WERI-Rb-1 (cell line): Measurements from ENCODE around the gene IRX5.

Experiments
- DNase-seq: peaks from one replicate; pipeline ENCODE4 v3.0.0-alpha.2; 2020
- H3K27ac ChIP-seq: fragments of 250-450 bp; sonication (Bioruptor Pico); 2 replicates; pipeline ENCODE4 v1.5.1; 2020; ENCODE audit warnings: mild to moderate bottlenecking, moderate library complexity
- H3K27me3 ChIP-seq: fragments of 250-450 bp; sonication (Bioruptor Pico); 2 replicates; pipeline ENCODE4 v1.5.1; 2021; ENCODE audit warnings: mild to moderate bottlenecking, low read depth, moderate library complexity; ENCODE audit not compliant: insufficient read depth, severe bottlenecking
- H3K36me3 ChIP-seq: fragments of 250-450 bp; sonication (Bioruptor Pico); 2 replicates; pipeline ENCODE4 v1.5.1; 2020; ENCODE audit warnings: mild to moderate bottlenecking, moderate library complexity
- H3K4me3 ChIP-seq: 2 replicates; pipeline ENCODE4 v1.5.1; 2011; ENCODE audit warnings: low read depth, mild to moderate bottlenecking, control low read depth, low read length
- H3K9me3 ChIP-seq: fragments of 250-450 bp; sonication (Bioruptor Pico); 2 replicates; pipeline ENCODE4 v1.5.1; 2021; ENCODE audit warnings: mild to moderate bottlenecking, moderate library complexity; ENCODE audit not compliant: severe bottlenecking
- CTCF ChIP-seq: IDR thresholded peaks from 2 replicates; pipeline ENCODE4 v1.5.1; 2011; ENCODE audit warnings: low read depth, mild to moderate bottlenecking, control low read depth, inconsistent platforms, low read length

The IRX5 gene

GRCh38 chr16:54970016-54970415 lies 39.4 kb downstream of the IRX5 start:
- no peak overlapping the region for H3K27ac ChIP-seq
- no peaks in the 10 kb centered on the region for H3K27me3 ChIP-seq
- H3K9me3 ChIP-seq: no peaks in the 10 kb centered on the region
- H3K36me3 ChIP-seq: no peaks in the 10 kb centered on the region
- H3K4me3 ChIP-seq: no peak overlapping the region
- TF ChIP-seq CTCF: no peak
- no peak for DNase-seq

- no peaks in the 10 kb centered on the region for H3K36me3 ChIP-seq
- no peak for TF ChIP-seq CTCF
- H3K27me3 ChIP-seq: no peaks in the 10 kb centered on the region
- DNase-seq: no peak
- H3K4me3 ChIP-seq: no peak overlapping the region
- H3K9me3 ChIP-seq: no peaks in the 10 kb centered on the region
- H3K27ac ChIP-seq: no peak overlapping the region
These were observed 43.7 kb downstream of the IRX5 start for GRCh38 chr16:54974367-54974766.

- H3K27me3 ChIP-seq: no peaks in the 10 kb centered on the region
- DNase-seq: no peak
- no peak for TF ChIP-seq CTCF
- H3K36me3 ChIP-seq: no peaks in the 10 kb centered on the region
- no peak overlapping the region for H3K4me3 ChIP-seq
- no peaks in the 10 kb centered on the region for H3K9me3 ChIP-seq
- no peak overlapping the region for H3K27ac ChIP-seq
These were observed 46.1 kb downstream of the IRX5 start for GRCh38 chr16:54976651-54977200.

- Histone ChIP-seq H3K27me3 (no peaks in the 10 kb centered on the region), H3K27ac (no peak overlapping the region), H3K4me3 (no peak overlapping the region), H3K9me3 (no peaks in the 10 kb centered on the region), H3K36me3 (no peaks in the 10 kb centered on the region)
- no peak for TF ChIP-seq CTCF
- no peak for DNase-seq
These were observed 46.5 kb downstream of the IRX5 start for GRCh38 chr16:54977211-54977610.

- no peak overlapping the region for H3K27ac ChIP-seq
- H3K9me3 ChIP-seq: no peaks in the 10 kb centered on the region
- no peaks in the 10 kb centered on the region for H3K27me3 ChIP-seq
- no peak overlapping the region for H3K4me3 ChIP-seq
- no peak for TF ChIP-seq CTCF
- no peak for DNase-seq
- H3K36me3 ChIP-seq: no peaks in the 10 kb centered on the region
These were observed 50.2 kb downstream of the IRX5 start for GRCh38 chr16:54980821-54981220.
